Pancreas (tissue), 10 donors: ENCODE measurements around the gene ANKRD29. TPM values are rescaled to one million over a fixed set of nuclear protein-coding genes. Genes with fewer than 3 reads are reported as not detected.

ENCODE experiments used
- ATAC-seq, 4 donors: fragments of 200-7000 bp; cut with Tn5 transposase; one replicate each; pipeline versions ENCODE4 v1.8.0 to v1.9.1; 2020; ENCODE audit warnings: mild to moderate bottlenecking in 4 of 4, moderate library complexity in 4 of 4
- DNase-seq, 6 donors: peaks; one replicate each; pipeline ENCODE4 v3.0.0-alpha.2; 2020
- FAIRE-seq: peaks from 2 replicates; lab custom pipeline; 2012; peaks lifted over from hg19 to GRCh38; lab: Jason Lieb, UNC
- H3K27ac ChIP-seq, 4 donors: fragments of 200-600 bp; sonication (generic); 1 replicate in 3 of 4; 2 replicates in 1 of 4; pipeline versions ENCODE4 v1.5.0 to v1.8.0; 2020
- H3K27me3 ChIP-seq, 4 donors: fragments of 200-600 bp; one replicate each; pipeline ENCODE4 v1.8.0; 2021
- H3K36me3 ChIP-seq, 3 donors: fragments of 200-600 bp; sonication (generic) in 1 of 3; one replicate each; pipeline versions ENCODE4 v1.5.0 to v1.8.0; 2020 to 2021
- H3K4me1 ChIP-seq, 3 donors: fragments of 200-600 bp; one replicate each; pipeline ENCODE4 v1.8.0; 2021
- H3K4me3 ChIP-seq, 4 donors: fragments of 200-600 bp; sonication (generic) in 2 of 4; one replicate each; pipeline versions ENCODE4 v1.5.0 to v1.8.0; 2020 to 2021
- H3K9me3 ChIP-seq, 4 donors: fragments of 200-600 bp; one replicate each; pipeline ENCODE4 v1.8.0; 2021
- WGBS, 2 donors: extraction: QIAGEN DNeasy Blood & Tissue Kit; methylation state at CpG; one replicate each; pipeline ENCODE4 v1.1.7; 2013; 5-methylcytosine and 5-hydroxymethylcytosine counted together
- intact Hi-C, 3 donors: fragments of 100-400 bp; cut with DNase I; formaldehyde crosslinking; loops; one replicate each; pipeline versions ENCODE4 v1.11.1 to v1.14.2; 2022
- polyA plus RNA-seq, 2 donors: library from polyadenylated mRNA; stranded (reverse); fragments of 200-250 nt; gene quantifications; one replicate each; pipeline ENCODE4 v1.2.3, GENCODE V29; 2013
- total RNA-seq, 6 donors: library from RNA; stranded (reverse); fragmentation: NEBNext Ultra II Directional in 4 of 6; extraction: Animal tissue kit (Norgen Biotek cat#: 25700) in 4 of 6; gene quantifications; one replicate each; pipeline versions ENCODE4 v1.2.1 to v1.2.4, GENCODE V29; 2021 to 2023
- TF ChIP-seq, protein P1 (sequence below), 4 donors: fragments of 200-600 bp; sonication (generic) in 3 of 4; IDR thresholded peaks; one replicate each; pipeline versions ENCODE4 v1.5.0 to v1.8.0; 2021; ENCODE audit warnings: antibody characterized with exemption in 4 of 4
- donor health status: healthy with polysubstance abuse.
- donor health status: DM: no; HTN: no; CAD: no; lungs with moderate emphysema.
- donor health status: DM: no; HTN: no; CAD: no.
- donor health status: control.
- donor health status: control.
- donor health status: Bipolar disorder and iron deficiency.
- donor health status: DM: yes; HTN: yes; CAD: no.
- donor health status: DM: no; HTN: no; CAD: no.
- donor health status: DM: no; HTN: no; CAD: no.
- donor health status: DM: yes; HTN: yes; CAD: no.

ANKRD29 gene
- total and polyA plus RNA-seq, 8 donors, result 0.24 to 2.0 (median 0.65) TPM

DNA sequence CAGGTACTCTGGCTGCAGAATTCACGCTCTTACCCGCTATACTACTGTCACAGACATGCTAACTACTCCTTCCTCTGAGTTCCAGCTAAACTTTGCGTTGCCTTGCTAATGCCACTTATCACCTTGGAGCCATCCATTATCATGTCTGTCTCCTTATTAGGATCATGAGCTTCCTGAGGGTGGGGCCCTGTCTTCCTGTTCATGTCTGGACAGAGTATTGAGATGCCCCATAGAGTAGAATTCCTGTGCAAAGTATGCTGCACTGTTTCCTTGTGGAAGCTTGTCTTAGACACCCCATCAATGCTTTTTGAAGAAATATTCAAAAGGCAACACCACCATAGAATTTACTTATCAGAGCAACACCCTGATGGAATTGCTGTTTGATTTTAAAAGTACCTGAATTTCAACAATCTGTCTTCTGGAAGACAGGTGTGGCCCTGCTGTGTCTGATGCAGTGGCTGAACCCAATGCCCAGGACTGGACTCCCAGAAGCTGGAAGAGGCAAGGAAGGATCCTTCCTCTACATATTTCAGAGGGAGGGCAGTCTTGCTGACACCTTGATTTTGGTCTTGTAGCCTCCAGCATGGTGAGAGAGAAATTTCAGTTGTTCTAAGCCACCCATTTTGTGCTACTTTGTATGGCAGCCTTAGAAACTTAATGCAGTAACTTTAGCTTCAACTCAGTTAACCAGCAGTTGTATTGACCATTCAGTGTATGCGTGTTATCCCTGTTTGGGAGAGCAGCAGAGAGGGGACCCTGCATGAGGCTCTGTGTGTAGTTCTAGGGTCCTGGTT, 32.1 kb upstream of the ANKRD29 start:
- Histone ChIP-seq H3K27me3 (no peaks in the 10 kb centered on the region), H3K4me3 (no peak overlapping the region), H3K9me3 (no peaks in the 10 kb centered on the region), H3K4me1 (peaks cover 0 to 8% (median 0%) of the 10 kb centered on the region in 3 donors), H3K36me3 (no peaks in the 10 kb centered on the region), H3K27ac (no peak overlapping the region)
- intact Hi-C loops, result loop anchor here in 1 of 3 donors (10.0 kb wide), 1 partner anchor 70 kb away; no protein-coding TSS in a partner anchor
- FAIRE-seq (no peak), DNase-seq (no peak), ATAC-seq (no peak)
- TF ChIP-seq, protein P1, sequence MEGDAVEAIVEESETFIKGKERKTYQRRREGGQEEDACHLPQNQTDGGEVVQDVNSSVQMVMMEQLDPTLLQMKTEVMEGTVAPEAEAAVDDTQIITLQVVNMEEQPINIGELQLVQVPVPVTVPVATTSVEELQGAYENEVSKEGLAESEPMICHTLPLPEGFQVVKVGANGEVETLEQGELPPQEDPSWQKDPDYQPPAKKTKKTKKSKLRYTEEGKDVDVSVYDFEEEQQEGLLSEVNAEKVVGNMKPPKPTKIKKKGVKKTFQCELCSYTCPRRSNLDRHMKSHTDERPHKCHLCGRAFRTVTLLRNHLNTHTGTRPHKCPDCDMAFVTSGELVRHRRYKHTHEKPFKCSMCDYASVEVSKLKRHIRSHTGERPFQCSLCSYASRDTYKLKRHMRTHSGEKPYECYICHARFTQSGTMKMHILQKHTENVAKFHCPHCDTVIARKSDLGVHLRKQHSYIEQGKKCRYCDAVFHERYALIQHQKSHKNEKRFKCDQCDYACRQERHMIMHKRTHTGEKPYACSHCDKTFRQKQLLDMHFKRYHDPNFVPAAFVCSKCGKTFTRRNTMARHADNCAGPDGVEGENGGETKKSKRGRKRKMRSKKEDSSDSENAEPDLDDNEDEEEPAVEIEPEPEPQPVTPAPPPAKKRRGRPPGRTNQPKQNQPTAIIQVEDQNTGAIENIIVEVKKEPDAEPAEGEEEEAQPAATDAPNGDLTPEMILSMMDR (IDR thresholded peaks at IDR 0.05), result no peak
- WGBS, 2 donors, result 95 to 97% methylated on average over 4 of the region's 4 CpGs

DNA sequence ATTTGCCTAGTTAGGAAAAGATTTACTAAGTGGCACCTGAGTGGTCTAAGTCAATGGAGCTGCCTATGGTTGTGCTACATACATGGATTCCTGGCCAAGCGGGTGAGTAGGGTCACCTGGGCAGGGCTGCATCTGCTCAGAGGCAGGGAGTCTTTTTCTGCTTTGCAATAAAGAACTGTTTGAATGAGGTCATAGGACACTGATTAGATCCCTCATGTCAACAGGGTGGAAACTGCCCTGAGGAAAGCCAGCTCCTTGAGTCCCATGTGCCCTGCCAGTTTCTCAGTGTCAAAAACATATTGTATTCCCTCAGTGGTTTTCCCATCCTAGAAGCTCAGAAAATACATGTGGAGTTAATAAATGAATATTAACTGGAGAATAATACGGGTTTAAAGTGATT, 31.1 kb upstream of the ANKRD29 start:
- TF ChIP-seq, protein P1 (IDR thresholded peaks at IDR 0.05), result no peak
- H3K36me3 ChIP-seq, result no peaks in the 10 kb centered on the region
- H3K9me3 ChIP-seq, result no peaks in the 10 kb centered on the region
- 44 to 69% methylated on average over 2 of the region's 2 CpGs for WGBS, 2 donors
- ATAC-seq, result peak in 2 of 4 donors; percentile 40 to 47
- H3K27me3 ChIP-seq, result no peaks in the 10 kb centered on the region
- H3K4me1 ChIP-seq, result peaks cover 0 to 8% (median 2%) of the 10 kb centered on the region in 3 donors
- H3K4me3 ChIP-seq, result no peak overlapping the region
- no peak for FAIRE-seq
- DNase-seq, result no peak
- intact Hi-C loops, result loop anchor here in 1 of 3 donors (10.0 kb wide), 1 partner anchor 69 kb away; no protein-coding TSS in a partner anchor
- no peak overlapping the region for H3K27ac ChIP-seq

DNA sequence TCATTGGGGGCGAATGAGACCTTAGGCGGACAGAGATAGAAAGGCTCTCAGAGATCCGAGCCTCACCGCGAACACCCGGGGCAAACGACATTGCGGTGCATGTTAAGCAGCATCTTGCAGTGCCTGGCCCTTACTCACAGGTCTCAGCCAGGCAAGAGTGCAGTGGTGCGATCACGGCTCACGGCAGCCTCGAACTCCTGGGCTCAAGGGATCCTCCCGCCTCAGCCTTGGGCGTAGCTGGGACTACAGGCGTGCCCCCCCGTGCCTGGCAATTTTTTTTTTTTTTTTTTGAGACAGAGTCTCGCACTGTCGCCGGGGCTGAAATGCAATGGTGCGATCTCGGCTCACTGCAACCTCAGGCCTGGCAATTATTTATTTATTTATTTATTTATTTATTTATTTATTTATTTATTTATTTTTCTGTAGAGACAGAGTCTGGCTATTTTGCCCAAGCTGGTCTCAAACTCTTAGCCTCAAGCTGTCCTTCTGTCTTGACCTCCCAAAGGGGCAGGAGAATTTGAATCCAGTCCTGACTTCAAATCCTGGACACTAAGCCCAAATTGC, 27.9 kb upstream of the ANKRD29 start:
- WGBS, 2 donors, result 79 to 80% methylated on average over 21 of the region's 21 CpGs
- no peak for FAIRE-seq
- intact Hi-C loops, result loop anchor here in 1 of 3 donors (10.0 kb wide), 1 partner anchor 66 kb away; no protein-coding TSS in a partner anchor
- TF ChIP-seq, protein P1 (IDR thresholded peaks at IDR 0.05), result no peak
- Histone ChIP-seq H3K9me3 (no peaks in the 10 kb centered on the region), H3K4me3 (peak overlapping the region in 2 of 4 donors; percentile 61 to 75), H3K36me3 (no peaks in the 10 kb centered on the region), H3K4me1 (peaks cover 0 to 12% (median 5%) of the 10 kb centered on the region in 3 donors), H3K27ac (no peak overlapping the region), H3K27me3 (no peaks in the 10 kb centered on the region)
- ATAC-seq, result no peak
- peak in 2 of 6 donors; percentile 25 to 42 for DNase-seq

DNA sequence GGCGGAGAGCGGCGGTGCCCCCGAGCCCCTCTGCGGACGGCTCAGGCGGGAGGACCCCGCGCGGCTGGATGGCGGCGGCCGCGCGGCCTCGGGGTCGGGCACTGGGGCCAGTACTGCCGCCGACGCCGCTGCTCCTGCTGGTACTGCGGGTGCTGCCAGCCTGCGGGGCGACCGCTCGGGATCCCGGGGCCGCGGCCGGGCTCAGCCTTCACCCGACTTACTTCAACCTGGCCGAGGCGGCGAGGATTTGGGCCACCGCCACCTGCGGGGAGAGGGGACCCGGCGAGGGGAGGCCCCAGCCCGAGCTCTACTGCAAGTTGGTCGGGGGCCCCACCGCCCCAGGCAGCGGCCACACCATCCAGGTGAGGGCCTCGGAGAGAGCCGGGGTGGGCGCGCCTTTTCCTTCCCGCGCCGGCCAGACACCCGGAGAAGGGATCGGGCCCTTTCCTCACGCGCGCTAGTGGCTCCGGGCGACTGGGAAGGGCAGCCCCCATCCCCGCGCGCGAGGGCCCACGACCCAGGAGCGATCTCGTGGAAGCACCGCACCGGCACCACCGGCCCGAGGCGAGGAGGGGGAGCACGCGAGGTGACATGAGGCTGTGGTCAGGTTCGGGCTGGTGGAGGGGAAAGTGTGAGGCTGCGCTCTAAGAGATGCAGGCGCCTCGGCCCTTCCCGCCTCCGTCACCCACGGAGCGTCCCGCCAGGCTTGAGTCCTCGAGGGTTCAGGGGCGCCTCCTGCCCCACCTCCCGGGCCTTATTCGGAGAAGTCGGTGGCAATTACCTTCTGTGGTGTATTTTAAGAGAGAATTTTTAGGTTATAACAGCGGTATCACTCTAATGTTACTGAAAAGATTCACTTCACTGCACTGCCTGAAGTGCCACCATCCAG, 27.1 kb upstream of the ANKRD29 start:
- Histone ChIP-seq H3K4me3 (peak overlapping the region; percentile 38 to 75 (median 55)), H3K9me3 (no peaks in the 10 kb centered on the region), H3K4me1 (peaks cover 0 to 12% (median 5%) of the 10 kb centered on the region in 3 donors), H3K27ac (no peak overlapping the region), H3K27me3 (no peaks in the 10 kb centered on the region), H3K36me3 (no peaks in the 10 kb centered on the region)
- peak; percentile 48 to 59 (median 53) for ATAC-seq
- 4 to 9% methylated on average over 47 to 85 of the region's 85 CpGs for WGBS, 2 donors
- TF ChIP-seq, protein P1 (IDR thresholded peaks at IDR 0.05), result no peak
- DNase-seq, result peak in 5 of 6 donors; percentile 9 to 83 (median 53)
- intact Hi-C loops, result loop anchor here in 1 of 3 donors (10.0 kb wide), 1 partner anchor 65 kb away; no protein-coding TSS in a partner anchor
- FAIRE-seq, result no peak
